Hematopoietic multipotent progenitor cell treated with erythropoietin and hydrocortisone succinate and interleukin-3 and kit ligand, for 17 days (in vitro differentiated cells): ENCODE data around the gene MOCOS.
A peak's percentile ranks its signal among the peaks of the same experiment; 100 is the strongest.

Experiments
- DNase-seq: peaks from one replicate; pipeline ENCODE4 v3.0.0-alpha.2; 2015; ENCODE audit warnings: low spot score

The MOCOS gene

GRCh38 chr18:36271153-36271552, 83.9 kb downstream of the MOCOS start:
- no peak for DNase-seq

DNA sequence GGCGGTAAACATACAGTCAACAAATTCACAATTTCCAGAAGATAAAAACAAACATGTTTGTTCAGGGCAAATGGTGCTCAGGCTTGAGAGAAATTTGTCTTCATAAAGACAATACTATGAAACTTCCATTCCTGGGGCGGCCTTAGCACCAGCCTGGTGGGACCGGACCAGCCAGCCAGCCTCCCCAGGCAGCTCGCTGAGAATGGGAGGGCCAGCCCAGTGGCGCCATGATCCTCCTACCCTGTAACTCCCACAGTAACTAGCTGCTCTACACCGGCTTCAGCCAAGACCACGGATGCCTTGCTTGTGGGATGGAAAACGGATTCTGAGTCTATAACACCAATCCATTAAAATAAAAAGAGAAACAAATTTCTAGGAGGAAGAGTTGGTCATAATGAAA, 86.0 kb downstream of the MOCOS start:
- DNase-seq, result no peak

- DNase-seq, result no peak
These were observed 86.9 kb downstream of the MOCOS start for GRCh38 chr18:36274083-36274715.

- DNase-seq, result no peak
These were observed 88.3 kb downstream of the MOCOS start for GRCh38 chr18:36275561-36275960.

GRCh38 chr18:36279001-36279400, 91.7 kb downstream of the MOCOS start:
- no peak for DNase-seq

GRCh38 chr18:36281936-36282335, 94.6 kb downstream of the MOCOS start:
- DNase-seq, result no peak

DNA sequence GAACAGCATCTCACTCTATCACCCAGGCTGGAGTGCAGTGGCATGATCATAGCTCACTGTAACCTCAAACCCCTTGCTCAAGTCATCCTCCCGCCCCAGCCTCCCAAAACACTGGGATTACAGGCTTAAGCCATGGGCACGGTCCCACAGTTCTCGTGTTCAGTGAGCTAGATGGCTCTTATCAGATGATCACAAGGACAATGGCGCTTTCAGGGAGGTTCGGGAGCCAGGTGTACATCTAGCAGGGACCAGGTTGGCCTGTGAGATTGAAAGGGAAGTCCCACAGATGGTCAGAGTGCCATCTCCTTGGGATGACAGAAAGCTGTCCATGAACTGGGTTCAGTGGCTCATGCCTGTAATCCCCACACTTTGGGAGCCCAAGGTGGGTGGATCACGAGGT, 96.2 kb downstream of the MOCOS start:
- DNase-seq, result no peak

DNA sequence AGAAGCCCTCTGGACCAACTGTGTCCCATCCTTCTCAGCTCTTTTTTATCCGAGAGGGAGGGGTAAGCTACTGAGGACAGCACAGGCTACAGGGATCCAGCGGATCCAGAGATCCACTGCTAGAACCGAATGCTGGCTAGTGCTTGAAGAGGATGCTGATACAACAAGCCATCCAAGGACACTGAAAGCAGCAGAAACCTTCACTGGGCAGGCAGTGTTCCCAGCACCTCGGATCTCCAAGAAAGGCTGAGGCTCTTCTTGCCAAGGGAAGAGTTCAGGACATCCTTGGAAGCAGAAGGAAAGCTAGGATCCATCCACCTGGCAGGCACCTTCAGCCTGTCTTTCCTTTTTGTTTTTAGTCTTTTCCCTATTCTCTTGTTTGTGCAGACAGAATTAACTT, 97.0 kb downstream of the MOCOS start:
- no peak for DNase-seq

GRCh38 chr18:36284671-36285295, 97.5 kb downstream of the MOCOS start:
- peak; percentile 74 for DNase-seq

DNA sequence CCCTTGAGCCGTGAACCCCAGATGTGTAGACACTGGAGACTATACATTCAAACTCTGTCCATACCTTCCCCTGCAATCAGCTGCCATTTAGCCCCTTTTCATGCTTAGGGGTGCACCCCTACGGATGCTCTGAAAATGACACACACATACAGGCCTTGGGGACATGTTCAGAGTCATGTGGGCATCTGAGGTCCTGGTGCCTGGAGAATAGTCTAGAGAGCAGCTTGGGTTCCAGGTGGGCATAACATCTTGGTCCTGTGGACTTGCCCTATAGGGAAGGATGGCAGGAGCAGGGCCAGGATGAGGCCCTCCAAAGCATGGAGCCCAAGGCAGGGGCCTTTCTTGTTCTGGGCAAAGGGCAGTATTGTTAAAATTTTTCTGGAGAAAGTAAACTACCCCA, 100.4 kb downstream of the MOCOS start:
- no peak for DNase-seq

DNA sequence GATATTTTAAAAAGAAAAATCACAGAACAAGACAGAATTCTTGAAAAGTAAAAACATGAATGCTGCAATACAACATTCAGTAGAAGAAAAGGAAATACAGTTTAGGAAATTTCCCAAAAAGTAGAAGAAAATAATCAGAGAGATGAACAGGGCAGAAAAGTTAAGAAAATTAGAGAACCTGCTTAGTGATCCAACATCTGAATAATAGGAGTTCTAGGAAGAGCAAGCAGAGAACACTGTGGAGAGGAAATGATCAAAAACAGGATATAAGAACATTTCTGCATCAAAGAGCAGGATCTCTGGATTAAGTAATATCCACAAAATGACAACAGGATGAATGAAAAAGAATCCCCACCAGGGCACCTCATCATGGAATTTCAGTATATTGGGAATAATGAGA, 101.4 kb downstream of the MOCOS start:
- no peak for DNase-seq

- DNase-seq, result no peak
These were observed 106.7 kb downstream of the MOCOS start for GRCh38 chr18:36294031-36294430.

GRCh38 chr18:36295214-36295613, 107.9 kb downstream of the MOCOS start:
- no peak for DNase-seq

DNA sequence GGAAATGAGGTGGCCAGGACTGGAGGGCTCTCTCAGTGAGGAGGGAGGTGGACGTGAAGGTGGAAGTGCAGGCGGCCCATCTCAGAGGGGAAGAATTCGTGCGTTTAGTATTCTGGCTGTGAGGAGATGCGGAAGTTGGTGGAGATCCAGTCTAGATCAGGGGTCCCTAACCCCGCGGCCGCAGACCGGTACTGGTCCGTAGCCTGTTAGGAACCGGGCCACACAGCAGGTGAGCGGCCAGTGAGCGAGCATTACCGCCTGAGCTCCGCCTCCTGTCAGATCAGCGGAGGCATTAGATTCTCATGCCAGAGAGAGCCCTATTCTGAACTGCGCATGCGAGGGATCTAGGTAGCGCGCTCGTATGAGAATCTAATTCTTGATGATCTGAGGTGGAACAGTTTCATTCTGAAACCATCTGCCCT, 108.6 kb downstream of the MOCOS start:
- DNase-seq, result no peak

- no peak for DNase-seq
These were observed 109.5 kb downstream of the MOCOS start for GRCh38 chr18:36296650-36297416.

DNA sequence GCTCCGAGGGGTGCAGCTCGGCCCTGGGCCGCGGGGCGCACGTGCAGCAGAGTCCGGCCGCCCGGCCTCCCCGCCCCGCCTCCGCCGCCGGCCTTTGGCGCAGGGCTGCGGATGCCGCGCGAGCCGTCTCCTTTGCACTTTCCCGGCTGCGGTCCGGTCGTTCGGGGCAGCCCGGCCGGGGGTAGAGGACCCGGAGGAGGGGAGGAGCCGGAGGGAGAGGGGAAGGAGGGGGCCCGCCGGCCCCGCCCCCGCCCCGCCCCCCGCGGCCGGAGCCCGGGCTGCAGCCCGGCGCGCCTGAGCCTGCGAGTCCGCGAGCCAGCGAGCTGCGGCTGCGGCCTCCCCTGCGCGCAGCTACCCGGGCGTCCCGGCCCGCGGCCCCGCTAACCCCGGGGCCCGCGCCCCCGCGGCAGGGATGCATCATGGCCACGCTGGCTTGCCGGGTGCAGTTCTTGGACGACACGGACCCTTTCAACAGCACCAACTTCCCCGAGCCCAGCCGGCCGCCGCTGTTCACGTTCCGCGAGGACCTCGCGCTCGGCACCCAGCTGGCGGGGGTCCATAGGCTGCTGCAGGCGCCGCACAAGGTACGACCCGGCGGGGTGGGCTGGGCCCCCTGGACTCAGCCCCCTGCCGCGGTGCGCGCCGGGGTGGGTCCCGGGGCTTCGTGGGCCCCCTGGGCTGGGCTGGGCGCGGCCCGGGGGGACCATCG, 110.3 kb downstream of the MOCOS start, which contains the start of gene FHOD3:
Gene FHOD3, plus strand, starts transcription at position 297 of the 709 bp plus-strand sequence. Its CDS starts 123 bp downstream, at position 420.
- DNase-seq, result no peak

- no peak for DNase-seq
These were observed 110.9 kb downstream of the MOCOS start for GRCh38 chr18:36298126-36298741.

GRCh38 chr18:36299015-36299414, 111.7 kb downstream of the MOCOS start:
- no peak for DNase-seq

DNA sequence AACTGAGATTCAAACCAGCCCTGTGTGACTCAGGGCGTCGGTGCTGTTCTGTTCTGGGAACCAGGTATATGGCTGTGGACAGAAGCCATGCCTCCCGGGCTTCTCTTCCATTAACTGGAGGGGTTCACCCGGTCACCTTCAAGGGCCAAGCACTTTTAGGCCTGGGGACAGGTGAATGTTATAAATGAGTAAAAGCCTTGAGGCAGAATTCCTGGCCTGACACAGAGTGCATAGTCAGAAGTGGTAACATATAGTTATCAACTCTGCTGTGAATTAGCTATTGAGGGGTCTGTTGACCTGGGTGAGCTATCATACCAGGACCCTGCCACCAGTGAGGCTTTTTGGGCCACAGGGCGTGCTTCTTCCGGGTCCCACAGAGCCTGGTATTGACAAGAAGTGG, 112.9 kb downstream of the MOCOS start:
- DNase-seq, result no peak

DNA sequence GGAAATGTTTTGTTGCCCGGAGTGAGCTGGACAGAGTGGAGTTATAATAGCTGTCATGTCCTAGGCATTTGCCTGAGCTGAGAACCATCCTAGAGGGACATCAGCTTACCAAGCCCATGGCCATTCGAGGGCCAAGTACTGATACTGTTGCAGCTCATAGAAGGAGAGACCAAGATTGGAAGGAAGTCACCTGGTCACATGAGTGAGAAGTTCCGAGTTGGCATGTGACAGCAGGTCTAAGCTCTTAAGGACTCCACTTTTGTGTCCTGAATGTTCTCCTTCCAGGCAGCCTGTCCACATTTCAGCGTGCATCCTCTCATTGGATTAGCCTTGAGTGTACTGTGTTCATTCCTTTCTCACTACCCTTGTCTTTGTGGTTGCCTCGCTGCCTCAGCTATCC, 114.6 kb downstream of the MOCOS start:
- no peak for DNase-seq

DNA sequence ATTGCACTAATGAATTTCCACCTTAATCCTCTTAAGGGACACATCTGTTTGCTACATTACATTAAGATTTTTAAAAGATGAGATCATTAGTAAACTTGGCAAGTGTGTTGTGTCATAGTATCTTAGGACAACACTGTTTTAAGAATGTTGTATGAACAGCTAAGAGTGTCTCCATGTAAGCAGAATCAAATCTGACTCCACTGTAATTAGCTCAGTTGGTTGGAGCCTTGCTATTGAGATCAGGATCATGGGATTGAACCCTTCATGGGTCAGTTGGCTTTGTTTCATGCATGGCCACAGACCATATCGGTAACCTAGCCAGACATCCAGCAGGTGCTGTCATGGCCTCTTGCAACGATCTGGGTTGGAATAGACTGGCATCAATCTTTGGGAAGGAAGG, 115.4 kb downstream of the MOCOS start:
- DNase-seq, result no peak

- DNase-seq, result no peak
These were observed 116.0 kb downstream of the MOCOS start for GRCh38 chr18:36303211-36303844.
